SK-N-SH (cell line): Measurements from ENCODE around the gene PTBP2. TPM values are rescaled to one million over a fixed set of nuclear protein-coding genes. Genes with fewer than 3 reads are reported as not detected.

Experiments
- CTCF ChIA-PET: fragments of 300-600, 350-600 bp; formaldehyde crosslinking; extraction: SDS; loops from one replicate; lab custom pipeline; 2021; lab: Yijun Ruan, JAX
- POLR2A ChIA-PET: fragments of 350-600 bp; sonication (Branson Sonifier 250); formaldehyde crosslinking; extraction: SDS; loops from one replicate; lab custom pipeline; 2020; ENCODE audit warnings: antibody characterized with exemption, inconsistent platforms; lab: Yijun Ruan, JAX
- DNase-seq: peaks from one replicate; pipeline ENCODE4 v3.0.0; 2012
- H2AFZ ChIP-seq: fragments of 200-600 bp; sonication (generic); 2 replicates; pipeline ENCODE4 v1.8.1; 2016; ENCODE audit warnings: antibody characterized with exemption, mild to moderate bottlenecking, low read depth
- H3F3A ChIP-seq: fragments of 200-600 bp; sonication (generic); replicated peaks from 2 replicates; pipeline ENCODE3; 2016; ENCODE audit warnings: antibody characterized with exemption, mild to moderate bottlenecking; ENCODE audit not compliant: insufficient read depth
- H3K27ac ChIP-seq, 2 experiments: fragments of 200-500 bp in 1 of 2; fragments of 200-600 bp in 1 of 2; sonication (Bioruptor generic) in 1 of 2; sonication (generic), shearing (Covaris generic) in 1 of 2; 2 replicates each; pipeline versions ENCODE4 v1.5.1 to v1.6.1; 2014 to 2016; ENCODE audit warnings: low read depth in 2 of 2, inconsistent platforms in 1 of 2, low read length in 1 of 2, mild to moderate bottlenecking in 1 of 2, mixed read lengths in 1 of 2
- H3K27me3 ChIP-seq: fragments of 200-600 bp; sonication (generic), shearing (Covaris generic); 2 replicates; pipeline ENCODE4 v1.6.1; 2016; ENCODE audit warnings: mixed run types; ENCODE audit not compliant: insufficient read depth
- H3K36me3 ChIP-seq, 2 experiments: fragments of 200-500 bp in 1 of 2; fragments of 200-600 bp in 1 of 2; sonication (Bioruptor generic) in 1 of 2; sonication (generic) in 1 of 2; replicated peaks in 1 of 2; 2 replicates each; pipeline versions ENCODE3 to v1.5.1; 2014 to 2016; ENCODE audit warnings: low read length in 1 of 2, mild to moderate bottlenecking in 1 of 2; ENCODE audit not compliant: insufficient read depth in 2 of 2, control insufficient read depth in 1 of 2
- H3K4me1 ChIP-seq, 2 experiments: fragments of 200-500 bp in 1 of 2; fragments of 200-600 bp in 1 of 2; sonication (Bioruptor generic) in 1 of 2; sonication (generic), shearing (Covaris generic) in 1 of 2; 2 replicates each; pipeline versions ENCODE4 v1.5.1 to v1.6.1; 2014 to 2016; ENCODE audit warnings: low read depth in 1 of 2, low read length in 1 of 2, mixed run types in 1 of 2; ENCODE audit not compliant: insufficient read depth in 2 of 2, control insufficient read depth in 1 of 2
- H3K4me2 ChIP-seq: fragments of 200-600 bp; sonication (generic), shearing (Covaris generic); 2 replicates; pipeline ENCODE4 v1.6.1; 2017; ENCODE audit warnings: mixed run types
- H3K4me3 ChIP-seq, 2 experiments: fragments of 200-500 bp in 1 of 2; fragments of 200-600 bp in 1 of 2; sonication (Bioruptor generic) in 1 of 2; sonication (generic), shearing (Covaris generic) in 1 of 2; 2 replicates each; pipeline versions ENCODE4 v1.5.1 to v1.8.1; 2014 to 2016; ENCODE audit warnings: low read depth in 2 of 2, inconsistent platforms in 1 of 2, low read length in 1 of 2, mild to moderate bottlenecking in 1 of 2, mixed read lengths in 1 of 2, moderate library complexity in 1 of 2
- H3K79me2 ChIP-seq: fragments of 200-600 bp; sonication (generic); 2 replicates; pipeline ENCODE4 v1.8.1; 2017; ENCODE audit warnings: mild to moderate bottlenecking; ENCODE audit not compliant: insufficient read depth
- H3K9ac ChIP-seq: fragments of 200-600 bp; sonication (generic); 2 replicates; pipeline ENCODE4 v1.6.1; 2017; ENCODE audit warnings: mixed run types
- H3K9me2 ChIP-seq: fragments of 200-600 bp; sonication (generic); 2 replicates; pipeline ENCODE4 v1.6.1; 2017; ENCODE audit warnings: mixed run types
- H3K9me3 ChIP-seq: fragments of 200-600 bp; sonication (generic); 2 replicates; pipeline ENCODE4 v1.6.1; 2017; ENCODE audit warnings: mixed run types, mild to moderate bottlenecking, moderate library complexity
- H4K20me1 ChIP-seq: fragments of 200-600 bp; sonication (generic); 2 replicates; pipeline ENCODE4 v1.6.1; 2017; ENCODE audit warnings: mild to moderate bottlenecking, mixed run types; ENCODE audit not compliant: insufficient read depth
- CHD2 ChIP-seq: fragments of 150-350 bp; IDR thresholded peaks from 2 replicates; pipeline ENCODE4 v1.6.1; 2018; ENCODE audit warnings: low read length; ENCODE audit not compliant: partially characterized antibody
- ELF1 ChIP-seq: IDR thresholded peaks from 2 replicates; pipeline ENCODE4 v1.4.0; 2012
- EZH2phosphoT487 ChIP-seq: fragments of 200-600 bp; sonication (generic); IDR thresholded peaks from 2 replicates; pipeline ENCODE4 v1.6.1; 2017; ENCODE audit warnings: low read depth, mixed run types, mild to moderate bottlenecking, antibody characterized with exemption, moderate library complexity, borderline replicate concordance
- FOSL2 ChIP-seq: IDR thresholded peaks from 2 replicates; pipeline ENCODE4 v1.4.0; 2012; ENCODE audit warnings: low read depth, mild to moderate bottlenecking, moderate library complexity, borderline replicate concordance
- FOXJ3 ChIP-seq: sonication (generic); formaldehyde crosslinking; IDR thresholded peaks from 2 replicates; pipeline ENCODE4 v1.5.1; 2020; ENCODE audit warnings: mild to moderate bottlenecking, missing genetic modification reagents
- GATA2 ChIP-seq: sonication (generic); formaldehyde crosslinking; IDR thresholded peaks from 2 replicates; pipeline ENCODE4 v1.5.0; 2020; ENCODE audit warnings: mild to moderate bottlenecking, missing genetic modification reagents
- JUND ChIP-seq: IDR thresholded peaks from 2 replicates; pipeline ENCODE4 v1.4.0; 2012
- NFIC ChIP-seq: IDR thresholded peaks from 2 replicates; pipeline ENCODE4 v1.4.0; 2012; ENCODE audit warnings: borderline replicate concordance
- NRF1 ChIP-seq: IDR thresholded peaks from 2 replicates; pipeline ENCODE4 v1.6.1; 2012; ENCODE audit warnings: low read depth, mild to moderate bottlenecking, low read length
- POLR2AphosphoS5 ChIP-seq: IDR thresholded peaks from 2 replicates; pipeline ENCODE4 v1.6.1; 2012; ENCODE audit warnings: low read depth, low read length
- RCOR1 ChIP-seq: fragments of 150-350 bp; IDR thresholded peaks from 2 replicates; pipeline ENCODE4 v1.6.1; 2017; ENCODE audit warnings: antibody characterized with exemption, low read length
- RXRA ChIP-seq: IDR thresholded peaks from 2 replicates; pipeline ENCODE4 v1.4.0; 2012; ENCODE audit warnings: low read depth, mild to moderate bottlenecking, borderline replicate concordance
- SIN3A ChIP-seq: IDR thresholded peaks from 2 replicates; pipeline ENCODE4 v1.6.1; 2012; ENCODE audit warnings: low read depth, mild to moderate bottlenecking, low read length, moderate library complexity, borderline replicate concordance
- SMC3 ChIP-seq: IDR thresholded peaks from 2 replicates; pipeline ENCODE4 v1.6.1; 2012; ENCODE audit warnings: low read depth, low read length, improper control_type of control experiment
- TAF1 ChIP-seq: IDR thresholded peaks from 2 replicates; pipeline ENCODE4 v1.6.1; 2012; ENCODE audit warnings: low read depth, mild to moderate bottlenecking, low read length, moderate library complexity, borderline replicate concordance
- YY1 ChIP-seq: IDR thresholded peaks from 2 replicates; pipeline ENCODE4 v1.4.0; 2012; ENCODE audit warnings: low read depth, mild to moderate bottlenecking
- ZBTB33 ChIP-seq: IDR thresholded peaks from 2 replicates; pipeline ENCODE4 v1.4.0; 2012; ENCODE audit warnings: low read depth, borderline replicate concordance
- WGBS: methylation state at CpG from one replicate; pipeline ENCODE4 v1.1.6; 2017; ENCODE audit warnings: low lambda C conversion rate; 5-methylcytosine and 5-hydroxymethylcytosine counted together
- polyA plus RNA-seq, 3 experiments: library from polyadenylated mRNA; depleted of rRNA; stranded (reverse); fragments of >200 nt; gene quantifications; 2 replicates each; pipeline ENCODE4 v1.2.3, GENCODE V29; 2012
- TF ChIP-seq, protein P1 (sequence below): IDR thresholded peaks from 2 replicates; pipeline ENCODE4 v1.6.1; 2012; ENCODE audit warnings: mild to moderate bottlenecking, low read depth, low read length, moderate library complexity
- TF ChIP-seq, protein P2 (sequence below): fragments of 150-350 bp; IDR thresholded peaks from 2 replicates; pipeline ENCODE4 v1.6.1; 2017; ENCODE audit warnings: antibody characterized with exemption, low read length, low read depth, borderline replicate concordance
- TF ChIP-seq, protein P3 (sequence below): IDR thresholded peaks from 2 replicates; pipeline ENCODE4 v1.4.0; 2012; ENCODE audit warnings: low read depth, borderline replicate concordance

Gene PTBP2
- polyA plus RNA-seq, 1 of the 3 experiments (the other 2 are of a cell fraction), result 7.3 TPM

DNA sequence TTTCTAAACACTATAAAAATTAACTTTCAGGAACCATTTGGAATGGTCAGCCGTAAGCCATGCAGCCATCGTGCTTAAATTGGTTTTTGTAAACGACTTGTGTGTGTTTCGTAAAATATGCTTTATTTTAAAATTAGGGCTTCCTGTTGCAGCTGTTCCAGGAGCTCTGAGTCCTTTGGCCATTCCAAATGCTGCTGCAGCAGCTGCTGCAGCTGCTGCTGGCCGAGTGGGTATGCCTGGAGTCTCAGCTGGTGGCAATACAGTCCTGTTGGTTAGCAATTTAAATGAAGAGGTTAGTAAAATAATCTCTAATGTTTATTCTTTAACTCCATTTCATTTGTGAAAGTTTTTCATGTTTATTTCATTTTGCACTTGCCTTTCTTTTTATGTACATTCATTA lies 83.1 kb downstream of the PTBP2 start:
- TF ChIP-seq TAF1 (no peak), RCOR1 (no peak), POLR2AphosphoS5 (no peak), FOSL2 (no peak), SMC3 (no peak), RXRA (no peak), NRF1 (no peak), NFIC (no peak), YY1 (no peak), ELF1 (no peak), FOXJ3 (CRISPR knock-in tag) (no peak), CHD2 (no peak), ZBTB33 (no peak), GATA2 (CRISPR knock-in tag) (no peak), JUND (no peak), EZH2phosphoT487 (no peak), SIN3A (no peak)
- TF ChIP-seq, protein P1, sequence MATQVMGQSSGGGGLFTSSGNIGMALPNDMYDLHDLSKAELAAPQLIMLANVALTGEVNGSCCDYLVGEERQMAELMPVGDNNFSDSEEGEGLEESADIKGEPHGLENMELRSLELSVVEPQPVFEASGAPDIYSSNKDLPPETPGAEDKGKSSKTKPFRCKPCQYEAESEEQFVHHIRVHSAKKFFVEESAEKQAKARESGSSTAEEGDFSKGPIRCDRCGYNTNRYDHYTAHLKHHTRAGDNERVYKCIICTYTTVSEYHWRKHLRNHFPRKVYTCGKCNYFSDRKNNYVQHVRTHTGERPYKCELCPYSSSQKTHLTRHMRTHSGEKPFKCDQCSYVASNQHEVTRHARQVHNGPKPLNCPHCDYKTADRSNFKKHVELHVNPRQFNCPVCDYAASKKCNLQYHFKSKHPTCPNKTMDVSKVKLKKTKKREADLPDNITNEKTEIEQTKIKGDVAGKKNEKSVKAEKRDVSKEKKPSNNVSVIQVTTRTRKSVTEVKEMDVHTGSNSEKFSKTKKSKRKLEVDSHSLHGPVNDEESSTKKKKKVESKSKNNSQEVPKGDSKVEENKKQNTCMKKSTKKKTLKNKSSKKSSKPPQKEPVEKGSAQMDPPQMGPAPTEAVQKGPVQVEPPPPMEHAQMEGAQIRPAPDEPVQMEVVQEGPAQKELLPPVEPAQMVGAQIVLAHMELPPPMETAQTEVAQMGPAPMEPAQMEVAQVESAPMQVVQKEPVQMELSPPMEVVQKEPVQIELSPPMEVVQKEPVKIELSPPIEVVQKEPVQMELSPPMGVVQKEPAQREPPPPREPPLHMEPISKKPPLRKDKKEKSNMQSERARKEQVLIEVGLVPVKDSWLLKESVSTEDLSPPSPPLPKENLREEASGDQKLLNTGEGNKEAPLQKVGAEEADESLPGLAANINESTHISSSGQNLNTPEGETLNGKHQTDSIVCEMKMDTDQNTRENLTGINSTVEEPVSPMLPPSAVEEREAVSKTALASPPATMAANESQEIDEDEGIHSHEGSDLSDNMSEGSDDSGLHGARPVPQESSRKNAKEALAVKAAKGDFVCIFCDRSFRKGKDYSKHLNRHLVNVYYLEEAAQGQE, result no peak
- TF ChIP-seq, protein P2, sequence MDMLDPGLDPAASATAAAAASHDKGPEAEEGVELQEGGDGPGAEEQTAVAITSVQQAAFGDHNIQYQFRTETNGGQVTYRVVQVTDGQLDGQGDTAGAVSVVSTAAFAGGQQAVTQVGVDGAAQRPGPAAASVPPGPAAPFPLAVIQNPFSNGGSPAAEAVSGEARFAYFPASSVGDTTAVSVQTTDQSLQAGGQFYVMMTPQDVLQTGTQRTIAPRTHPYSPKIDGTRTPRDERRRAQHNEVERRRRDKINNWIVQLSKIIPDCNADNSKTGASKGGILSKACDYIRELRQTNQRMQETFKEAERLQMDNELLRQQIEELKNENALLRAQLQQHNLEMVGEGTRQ, result no peak
- TF ChIP-seq, protein P3, sequence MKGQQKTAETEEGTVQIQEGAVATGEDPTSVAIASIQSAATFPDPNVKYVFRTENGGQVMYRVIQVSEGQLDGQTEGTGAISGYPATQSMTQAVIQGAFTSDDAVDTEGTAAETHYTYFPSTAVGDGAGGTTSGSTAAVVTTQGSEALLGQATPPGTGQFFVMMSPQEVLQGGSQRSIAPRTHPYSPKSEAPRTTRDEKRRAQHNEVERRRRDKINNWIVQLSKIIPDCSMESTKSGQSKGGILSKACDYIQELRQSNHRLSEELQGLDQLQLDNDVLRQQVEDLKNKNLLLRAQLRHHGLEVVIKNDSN, result no peak
- H3K9me2 ChIP-seq, result no peaks in the 10 kb centered on the region
- H3K9me3 ChIP-seq, result no peaks in the 10 kb centered on the region
- H3K27me3 ChIP-seq, result no peaks in the 10 kb centered on the region
- H4K20me1 ChIP-seq, result no peaks in the 10 kb centered on the region
- H3F3A ChIP-seq, result peaks cover 12% of the 10 kb centered on the region
- CTCF ChIA-PET, result no interaction called here
- 97% methylated on average over 5 of the region's 5 CpGs for WGBS
- no peak overlapping the region for H2AFZ ChIP-seq
- H3K4me3 ChIP-seq, result no peak overlapping the region
- H3K4me2 ChIP-seq, result no peak overlapping the region
- no peaks in the 10 kb centered on the region; the same call in 1 of the 2 replicates for H3K79me2 ChIP-seq
- no peak overlapping the region for H3K27ac ChIP-seq
- peaks cover 63% of the 10 kb centered on the region in 2 experiments for H3K36me3 ChIP-seq
- no peak overlapping the region for H3K9ac ChIP-seq
- POLR2A ChIA-PET, result no interaction called here
- H3K4me1 ChIP-seq, result no peaks in the 10 kb centered on the region; a peak in 2 of 4 replicates
- DNase-seq, result no peak
